GM21360 (cell line): ENCODE results near the gene SDHA.
"Not testable (repeated sequence)": the region's sequence is repeated elsewhere in the genome, so short reads cannot be mapped to it uniquely, and the experiment has no call there.

Experiments used
- ATAC-seq: cut with Tn5 transposase; IDR thresholded peaks from one replicate; pipeline ENCODE4 v1.9.1; 2021; ENCODE audit warnings: mild to moderate bottlenecking, moderate library complexity; ENCODE audit not compliant: unreplicated experiment

SDHA gene

DNA sequence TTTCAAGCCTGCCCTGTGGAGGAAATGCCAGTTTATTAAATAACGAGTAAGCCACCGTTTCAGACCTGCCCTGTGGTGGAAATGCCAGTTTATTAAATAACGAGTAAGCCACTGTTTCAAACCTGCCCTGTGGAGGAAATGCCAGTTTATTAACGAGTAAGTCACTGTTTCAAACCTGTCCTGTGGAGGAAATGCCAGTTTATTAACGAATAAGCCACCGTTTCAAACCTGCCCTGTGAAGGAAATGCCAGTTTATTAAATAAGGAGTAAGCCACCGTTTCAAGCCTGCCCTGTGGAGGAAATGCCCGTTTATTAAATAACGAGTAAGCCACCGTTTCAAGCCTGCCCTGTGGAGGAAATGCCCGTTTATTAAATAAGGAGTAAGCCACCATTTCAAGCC is 33.9 kb downstream of the SDHA start:
- not testable (repeated sequence) for ATAC-seq

DNA sequence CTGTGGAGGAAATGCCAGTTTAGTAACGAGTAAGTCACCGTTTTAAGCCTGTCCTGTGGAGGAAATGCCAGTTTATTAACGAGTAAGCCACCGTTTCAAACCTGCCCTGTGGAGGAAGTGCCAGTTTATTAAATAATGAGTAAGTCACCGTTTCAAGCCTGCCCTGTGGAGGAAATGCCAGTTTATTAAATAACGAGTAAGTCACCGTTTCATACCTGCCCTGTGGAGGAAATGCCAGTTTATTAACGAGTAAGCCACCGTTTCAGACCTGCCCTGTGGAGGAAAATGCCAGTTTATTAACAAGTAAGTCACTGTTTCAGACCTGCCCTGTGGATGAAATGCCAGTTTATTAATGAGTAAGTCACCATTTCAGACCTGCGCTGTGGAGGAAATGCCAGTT is 34.4 kb downstream of the SDHA start:
- no peak for ATAC-seq

DNA sequence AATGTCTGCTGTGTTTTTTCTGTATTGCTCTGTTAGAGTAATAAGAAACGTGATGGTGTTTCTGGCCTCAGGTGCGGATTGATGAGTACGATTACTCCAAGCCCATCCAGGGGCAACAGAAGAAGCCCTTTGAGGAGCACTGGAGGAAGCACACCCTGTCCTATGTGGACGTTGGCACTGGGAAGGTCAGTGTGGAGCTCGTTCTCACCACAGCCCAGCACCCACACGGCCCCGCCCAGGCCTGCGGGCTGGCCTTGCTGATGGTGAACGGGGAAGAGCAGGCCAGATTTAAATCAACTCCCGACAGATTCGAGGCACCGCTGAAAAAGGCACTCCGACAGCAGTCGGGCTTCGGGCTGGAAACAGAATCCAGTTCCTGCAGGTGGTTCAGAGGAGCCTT is 36.2 kb downstream of the SDHA start:
- ATAC-seq, result not testable (repeated sequence)

DNA sequence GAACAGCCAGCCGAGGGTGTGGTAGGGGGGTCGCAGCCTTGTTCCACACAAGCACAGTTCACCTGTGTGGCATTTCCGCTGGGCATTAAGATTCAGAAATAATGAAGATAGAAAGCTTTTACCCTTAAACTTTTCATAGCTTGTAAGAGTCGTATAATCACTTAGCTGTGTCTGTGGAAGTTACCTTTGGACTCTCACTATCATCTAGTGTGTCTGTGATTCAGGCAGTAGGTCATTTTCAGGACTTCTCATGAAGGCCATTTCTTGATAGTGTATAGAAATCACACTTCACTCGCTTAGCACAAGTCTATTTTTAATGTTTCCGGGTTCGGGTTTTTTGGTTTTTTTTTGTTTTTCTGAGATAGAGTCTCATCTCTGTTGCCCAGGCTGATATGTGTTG is 37.0 kb downstream of the SDHA start:
- not testable (repeated sequence) for ATAC-seq

DNA sequence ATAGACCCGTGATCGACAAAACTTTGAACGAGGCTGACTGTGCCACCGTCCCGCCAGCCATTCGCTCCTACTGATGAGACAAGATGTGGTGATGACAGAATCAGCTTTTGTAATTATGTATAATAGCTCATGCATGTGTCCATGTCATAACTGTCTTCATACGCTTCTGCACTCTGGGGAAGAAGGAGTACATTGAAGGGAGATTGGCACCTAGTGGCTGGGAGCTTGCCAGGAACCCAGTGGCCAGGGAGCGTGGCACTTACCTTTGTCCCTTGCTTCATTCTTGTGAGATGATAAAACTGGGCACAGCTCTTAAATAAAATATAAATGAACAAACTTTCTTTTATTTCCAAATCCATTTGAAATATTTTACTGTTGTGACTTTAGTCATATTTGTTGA is 38.2 kb downstream of the SDHA start:
- not testable (repeated sequence) for ATAC-seq

DNA sequence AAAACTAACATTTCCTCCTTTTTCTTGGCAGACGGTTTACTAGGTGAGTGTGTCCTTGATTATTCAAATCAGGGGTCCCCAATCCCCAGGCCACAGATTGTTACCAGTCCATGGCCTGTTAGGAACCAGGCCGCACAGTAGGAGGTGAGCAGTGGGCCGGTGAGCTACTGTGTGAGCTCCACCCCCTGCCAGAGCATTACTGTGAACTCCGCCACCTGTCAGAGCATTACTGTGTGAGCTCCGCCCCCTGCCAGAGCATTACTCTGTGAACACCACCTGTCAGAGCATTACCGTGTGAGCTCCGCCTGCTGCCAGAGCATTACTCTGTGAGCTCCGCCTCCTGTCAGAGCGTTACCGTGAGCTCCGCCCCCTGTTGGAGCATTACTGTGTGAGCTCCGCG is 39.0 kb downstream of the SDHA start:
- ATAC-seq, result no peak

DNA sequence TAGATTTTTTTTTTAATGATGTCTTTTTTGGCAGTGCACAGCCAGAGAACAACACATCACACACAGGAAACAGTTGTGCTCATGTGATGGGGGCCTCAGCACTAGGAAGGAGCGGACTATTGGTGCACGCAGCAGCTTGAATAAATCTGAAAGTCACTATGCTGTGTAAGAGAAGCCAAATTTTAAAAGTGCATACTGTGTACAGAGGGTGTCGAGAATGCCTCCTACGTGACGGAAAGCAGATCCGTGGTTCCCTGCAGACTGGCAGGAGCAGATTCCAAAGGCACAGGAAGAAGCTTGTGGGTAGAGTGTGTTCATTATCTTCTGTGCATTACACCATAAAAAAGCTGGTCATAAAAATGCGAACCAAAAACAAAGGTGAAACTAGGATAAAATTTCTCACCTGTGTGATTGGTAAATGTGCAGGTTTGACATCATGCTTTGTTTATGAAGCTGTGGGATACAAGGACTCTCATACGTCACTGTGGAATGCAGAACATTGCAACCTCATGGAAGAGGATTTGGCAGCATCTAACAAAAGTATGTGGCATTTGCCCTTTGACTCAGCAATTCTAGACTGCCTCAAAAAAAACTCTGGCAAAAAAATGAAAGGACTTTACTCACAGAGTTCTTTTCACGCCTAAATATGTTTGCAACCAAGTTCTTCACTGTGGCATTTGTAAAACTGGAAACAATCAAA is 45.3 kb downstream of the SDHA start:
- ATAC-seq, result not testable (repeated sequence)

DNA sequence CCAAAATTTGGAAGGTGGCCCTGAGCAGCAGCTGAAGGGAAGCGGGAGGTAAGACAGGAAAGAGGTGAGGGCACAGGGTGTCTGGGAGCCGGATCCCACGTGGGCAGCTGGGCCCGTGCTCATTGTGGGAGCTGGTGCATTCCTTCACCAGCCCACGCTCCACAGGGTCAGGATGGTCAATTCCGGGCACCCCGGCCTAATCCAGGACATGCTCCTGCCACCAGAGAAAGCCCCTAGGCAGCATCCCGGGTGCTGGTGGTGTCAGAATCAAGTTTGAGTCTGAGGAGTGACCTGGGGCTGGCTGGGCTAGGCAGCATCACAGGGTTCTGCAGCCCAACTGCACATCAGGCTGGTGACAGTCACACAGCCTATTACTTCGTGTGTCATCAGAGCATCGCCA is 46.2 kb downstream of the SDHA start:
- no peak for ATAC-seq

DNA sequence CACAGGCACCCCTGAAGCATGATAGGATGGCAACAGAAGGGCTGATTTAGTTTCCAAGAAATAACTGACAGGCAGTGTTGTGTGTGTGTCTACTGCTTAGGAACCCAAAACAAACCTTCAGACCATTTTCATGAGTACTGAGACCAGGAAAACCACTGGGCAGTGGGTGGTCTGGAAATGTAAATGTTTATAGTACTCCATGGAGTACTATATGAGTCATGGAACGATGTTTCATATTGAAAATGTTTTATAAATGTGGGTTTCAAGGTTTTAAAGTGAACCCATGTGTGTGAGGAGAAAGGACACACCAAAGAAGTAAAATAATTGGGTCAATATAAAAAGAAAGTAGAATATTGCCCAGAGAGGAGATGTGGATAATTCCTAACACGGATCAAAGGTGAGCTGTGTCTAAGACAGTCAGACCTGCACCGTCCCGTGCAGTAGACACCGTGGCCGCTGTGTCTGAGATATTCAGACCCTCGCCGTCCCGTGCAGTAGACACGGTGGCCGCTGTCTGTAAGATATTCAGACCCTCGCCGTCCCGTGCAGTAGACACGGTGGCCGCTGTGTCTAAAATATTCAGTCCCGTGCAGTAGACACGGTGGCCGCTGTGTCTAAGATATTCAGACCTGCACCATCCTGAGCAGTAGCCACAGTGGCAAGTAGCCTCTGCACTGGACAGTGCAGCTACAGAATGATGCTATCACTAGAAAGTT is 48.3 kb downstream of the SDHA start:
- not testable (repeated sequence) for ATAC-seq

DNA sequence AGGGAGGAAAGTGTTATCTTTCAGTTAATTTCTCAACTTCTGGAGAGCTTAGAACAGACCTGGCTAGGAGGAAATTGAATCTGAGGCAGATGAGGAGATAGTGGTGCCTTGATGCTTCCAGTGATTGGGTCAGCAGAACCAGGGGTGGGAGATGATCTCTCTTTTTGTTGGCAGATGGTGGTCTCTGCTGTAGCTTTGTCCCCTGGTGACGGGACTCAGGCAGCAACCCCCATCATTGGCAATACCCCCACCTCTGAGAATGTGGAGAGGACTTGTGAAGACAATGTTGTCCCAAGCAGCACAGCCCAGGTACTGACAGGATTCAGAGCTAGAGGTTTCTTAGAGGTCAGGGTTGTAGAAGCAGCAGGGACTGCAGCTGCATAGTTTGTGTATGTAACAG is 49.6 kb downstream of the SDHA start:
- no peak for ATAC-seq

DNA sequence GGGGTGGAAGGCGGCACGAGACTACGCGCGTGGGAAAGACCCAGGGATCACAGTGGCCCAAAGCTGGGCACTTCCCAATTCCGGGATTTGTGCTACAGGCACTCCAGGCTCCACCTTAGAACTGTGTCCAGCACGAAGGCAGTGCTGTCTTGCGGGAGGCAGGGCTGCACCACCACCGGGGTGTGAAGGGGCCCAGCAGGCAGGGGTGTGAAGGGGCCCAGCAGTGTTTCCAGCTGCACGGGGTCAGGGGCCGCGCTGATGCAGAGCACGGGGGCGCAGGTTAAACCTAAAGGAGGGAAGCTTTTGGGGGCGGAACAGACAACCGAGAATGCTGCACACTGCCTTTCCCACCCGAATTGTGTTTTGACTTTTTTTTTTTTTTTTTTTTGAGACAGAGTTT is 52.2 kb downstream of the SDHA start:
- no peak for ATAC-seq

DNA sequence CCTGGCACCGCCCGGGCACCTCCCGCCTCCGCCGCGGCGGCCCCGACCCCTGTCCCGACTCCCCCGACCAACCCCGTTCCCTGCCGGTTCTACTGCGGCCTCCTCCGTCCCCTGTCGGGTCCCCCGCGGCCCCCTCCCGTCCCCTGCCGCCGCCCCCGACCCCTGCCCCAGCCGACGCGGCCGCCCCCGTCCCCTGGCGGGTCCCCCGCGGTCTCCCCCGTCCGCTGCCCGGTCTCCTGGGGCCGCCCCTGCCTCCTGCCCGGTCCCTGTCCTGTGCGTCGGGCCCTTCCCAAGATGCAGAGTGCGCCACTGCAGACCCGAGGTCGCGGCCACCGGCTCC is 53.7 kb downstream of the SDHA start:
- ATAC-seq, result not testable (repeated sequence)

DNA sequence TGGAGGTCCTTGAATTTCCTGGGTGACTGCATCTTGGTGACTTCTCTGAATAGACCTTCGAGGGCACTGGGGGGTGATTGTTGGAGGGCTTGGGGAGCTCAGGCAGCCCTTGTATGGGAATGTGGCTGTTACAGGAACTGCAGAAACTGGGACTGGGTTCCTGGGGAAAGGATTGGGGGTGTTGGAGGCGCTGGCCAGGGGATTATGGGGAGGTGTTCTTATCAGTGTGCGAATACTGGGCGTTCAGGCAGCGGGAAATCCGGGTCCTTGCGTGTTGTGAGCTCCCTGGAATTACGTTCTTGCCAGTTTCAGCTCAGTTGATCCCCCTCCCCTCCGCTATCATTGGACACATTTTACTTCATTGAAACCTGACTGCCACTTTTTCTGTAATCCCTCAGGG is 55.0 kb downstream of the SDHA start:
- ATAC-seq, result not testable (repeated sequence)

DNA sequence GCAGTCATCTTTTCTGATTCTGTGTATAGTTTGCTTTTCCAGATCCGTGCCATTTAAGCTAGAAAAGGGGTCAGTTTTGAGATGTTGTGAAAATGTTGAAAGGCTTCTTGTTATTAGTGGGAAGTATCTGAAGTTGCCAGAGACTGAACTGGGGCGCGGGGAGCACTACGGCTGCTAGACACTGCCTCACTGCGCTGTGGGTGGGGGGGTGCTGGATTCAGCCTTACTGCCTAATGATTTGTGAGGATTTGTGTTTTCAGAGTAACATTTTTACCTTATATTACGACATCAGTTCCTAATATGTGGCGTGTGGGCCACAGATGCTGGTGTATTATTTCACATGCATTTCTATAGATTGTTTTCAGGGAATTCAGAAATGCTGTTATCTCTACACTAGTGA is 55.4 kb downstream of the SDHA start:
- ATAC-seq, result not testable (repeated sequence)

DNA sequence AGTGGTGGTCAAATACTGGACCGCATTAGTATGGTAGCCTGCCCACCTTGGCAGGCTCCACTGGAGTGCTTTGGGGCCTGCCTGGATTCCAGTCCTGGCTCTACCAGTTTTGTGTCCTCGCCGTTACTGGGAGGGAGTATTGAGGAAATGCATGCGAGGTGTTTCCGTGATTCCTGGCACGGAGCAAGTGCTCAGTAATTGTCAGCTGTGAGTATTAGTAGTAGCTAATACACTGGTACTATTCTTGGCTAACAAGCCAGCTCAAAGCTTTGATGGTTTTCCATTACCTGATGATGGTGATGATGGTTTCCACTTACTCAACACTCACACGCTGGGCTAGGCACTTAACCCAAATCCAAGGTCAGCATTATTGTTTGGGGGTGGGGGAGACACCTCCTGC is 56.2 kb downstream of the SDHA start:
- ATAC-seq, result not testable (repeated sequence)

DNA sequence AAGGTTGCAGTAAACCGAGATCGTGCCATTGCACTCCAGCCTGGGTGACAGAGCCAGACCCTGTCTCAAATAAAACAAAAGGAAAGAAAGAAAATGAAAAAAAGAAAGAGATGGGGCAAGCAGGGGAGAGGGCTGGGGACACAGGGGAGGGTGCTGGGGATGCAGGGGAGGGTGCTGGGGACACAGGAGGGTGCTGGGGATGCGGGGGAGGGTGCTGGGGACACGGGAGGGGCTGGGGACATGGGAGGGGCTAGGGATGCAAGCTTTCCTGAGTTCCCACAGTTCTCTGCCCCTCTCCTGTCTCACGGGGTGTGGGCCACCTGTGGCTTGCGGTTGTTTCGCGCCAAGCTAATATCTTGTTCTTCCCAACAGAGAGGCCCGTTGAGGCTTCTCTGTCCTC is 60.5 kb downstream of the SDHA start:
- ATAC-seq, result no peak

DNA sequence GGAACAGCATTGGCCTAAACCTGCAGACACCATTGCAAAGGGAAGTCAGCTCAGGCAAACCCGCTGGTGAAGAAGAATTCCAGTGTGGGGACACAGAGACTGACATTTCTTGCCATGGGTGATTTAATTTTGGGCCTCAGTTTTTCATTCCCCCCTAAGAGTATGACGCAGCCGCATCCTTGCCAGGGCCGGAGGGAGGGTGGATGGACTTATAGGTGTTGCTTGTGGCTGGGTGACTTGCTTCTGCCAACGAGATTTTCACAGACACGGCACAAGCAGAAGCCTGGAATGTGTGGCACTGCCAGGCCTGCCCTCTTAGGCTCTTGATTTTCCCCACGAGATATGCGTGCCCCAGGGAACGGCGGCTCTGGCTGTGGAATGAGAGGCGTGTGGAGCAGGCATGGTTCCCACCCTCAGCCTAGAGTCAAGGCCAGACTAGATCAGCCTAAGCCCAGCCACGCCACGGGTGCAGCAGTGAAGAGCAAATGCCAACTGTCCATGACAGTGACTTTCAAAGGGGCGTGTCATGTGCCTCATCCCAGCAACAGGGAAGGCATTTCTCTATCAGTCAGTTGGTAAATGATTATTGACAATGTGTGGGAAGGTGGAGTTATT is 61.0 kb downstream of the SDHA start:
- ATAC-seq, result not testable (repeated sequence)

DNA sequence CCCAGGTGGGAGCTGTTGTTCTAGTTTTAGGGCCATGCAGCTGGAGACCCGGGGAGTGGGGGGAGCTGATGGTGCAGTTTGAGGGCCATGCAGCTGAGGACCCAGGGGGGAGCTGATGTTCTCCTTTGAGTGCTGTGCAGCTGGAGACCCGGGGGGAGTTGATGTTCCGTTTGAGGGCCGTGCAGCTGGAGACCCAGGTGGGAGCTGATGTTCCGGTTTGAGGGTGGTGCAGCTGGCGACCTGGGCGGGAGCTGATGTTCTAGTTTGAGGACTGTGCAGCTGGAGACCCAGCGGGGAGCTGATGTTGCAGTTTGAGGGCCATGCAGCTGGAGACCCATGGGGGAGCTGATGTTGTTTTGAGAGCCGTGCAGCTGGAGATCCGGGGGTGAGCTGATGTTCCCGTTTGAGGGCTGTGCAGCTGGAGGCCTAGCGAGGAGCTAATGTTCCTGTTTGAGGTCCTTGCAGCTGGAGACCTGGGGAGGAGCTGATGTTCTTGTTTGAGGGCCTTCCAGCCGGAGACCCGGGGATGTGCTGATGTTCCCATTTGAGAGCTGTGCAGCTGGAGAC is 68.0 kb downstream of the SDHA start:
- no peak for ATAC-seq

DNA sequence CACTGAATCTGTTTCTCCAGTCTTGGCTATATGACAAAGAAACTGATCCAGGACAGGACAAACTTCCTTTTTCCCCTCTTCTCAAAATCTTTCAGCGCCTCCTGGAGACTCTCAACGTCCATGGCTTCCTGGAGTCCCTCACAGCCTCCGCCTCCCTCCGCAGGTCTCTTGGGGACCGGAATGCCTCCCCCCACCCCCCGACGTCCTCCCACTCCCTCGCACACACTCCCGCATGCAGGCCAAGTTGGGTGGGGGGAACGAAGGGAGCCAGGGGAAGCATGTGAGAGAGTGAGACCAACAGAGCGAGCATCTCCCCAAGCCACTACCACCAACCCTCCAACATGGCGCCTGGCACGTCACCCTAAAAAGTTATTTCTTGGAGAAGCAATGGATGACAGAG is 72.1 kb downstream of the SDHA start:
- not testable (repeated sequence) for ATAC-seq

DNA sequence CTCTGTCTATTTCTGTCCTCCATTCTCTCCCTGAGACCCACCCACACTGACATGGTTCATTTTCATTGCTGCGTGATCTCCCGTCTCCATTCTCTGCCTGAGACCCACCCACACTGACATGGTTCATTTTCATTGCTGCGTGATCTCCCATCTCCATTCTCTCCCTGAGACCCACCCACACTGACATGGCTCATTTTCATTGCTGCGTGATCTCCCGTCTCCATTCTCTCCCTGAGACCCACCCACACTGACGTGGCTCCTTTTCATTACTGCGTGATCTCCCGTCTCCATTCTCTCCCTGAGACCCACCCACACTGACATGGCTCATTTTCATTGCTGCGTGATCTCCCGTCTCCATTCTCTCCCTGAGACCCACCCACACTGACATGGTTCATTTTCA is 73.2 kb downstream of the SDHA start:
- not testable (repeated sequence) for ATAC-seq

DNA sequence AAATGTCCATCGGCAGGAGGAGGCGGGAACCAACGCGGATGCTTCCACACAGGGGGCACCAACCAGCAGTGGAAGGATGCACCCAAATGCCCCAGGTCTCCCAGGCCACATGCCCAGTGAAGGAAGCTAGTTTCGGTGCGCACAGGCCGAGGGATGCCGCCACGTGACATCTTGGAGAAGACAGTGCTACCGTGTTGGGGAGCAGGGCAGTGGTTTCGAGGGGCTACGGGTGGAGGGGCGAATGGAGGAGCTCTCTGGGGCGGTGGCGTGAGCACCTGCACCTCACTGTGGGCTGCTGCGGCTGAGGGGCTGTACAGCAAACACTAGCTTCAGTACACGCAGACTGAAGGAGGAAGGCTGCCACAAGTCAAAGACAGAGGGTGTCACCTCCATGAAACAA is 76.7 kb downstream of the SDHA start:
- ATAC-seq, result not testable (repeated sequence)

DNA sequence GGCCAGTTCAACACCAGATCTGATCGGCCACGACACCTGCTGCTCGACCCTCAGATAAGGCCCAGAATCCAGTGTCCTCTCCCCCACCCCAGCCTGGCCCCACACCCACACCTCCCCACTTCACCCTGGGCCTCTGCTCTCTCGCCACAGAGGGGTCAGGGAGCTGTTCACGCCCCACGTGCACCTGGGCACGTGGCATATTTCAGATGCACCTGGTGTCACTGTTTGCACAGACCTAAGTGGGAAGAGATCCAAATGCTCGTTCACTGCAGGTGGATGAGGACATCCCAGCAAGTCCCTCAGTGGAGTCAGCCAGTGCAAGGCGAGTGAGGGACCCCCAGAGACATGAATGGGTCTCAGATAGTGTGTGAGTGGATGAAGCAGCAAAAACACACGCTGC is 78.1 kb downstream of the SDHA start:
- ATAC-seq, result not testable (repeated sequence)
